Endothelial cell of umbilical vein (primary cell): ENCODE data around the gene KREMEN1. TPM values are rescaled to one million over a fixed set of nuclear protein-coding genes. Genes with fewer than 3 reads are reported as not detected.
A peak's percentile ranks its signal among the peaks of the same experiment; 100 is the strongest.

Experiments
- BruUV-seq: library from RNA; stranded (reverse); fragments of 400-500 nt; replicated peaks from 2 replicates; lab custom pipeline; 2021; lab: Mats Ljungman, UMichigan
- CTCF ChIA-PET: fragments of 300-600, 350-600 bp; sonication (Branson Sonifier 250); formaldehyde crosslinking; loops from one replicate; lab custom pipeline; 2021; ENCODE audit warnings: antibody characterized with exemption, inconsistent platforms; lab: Charles Lee
- POLR2A ChIA-PET: fragments of 300-600, 350-600 bp; sonication (Branson Sonifier 250); formaldehyde crosslinking; loops from one replicate; lab custom pipeline; 2021; ENCODE audit warnings: antibody characterized with exemption, inconsistent platforms; lab: Charles Lee
- DNase-seq: peaks from one replicate; pipeline ENCODE4 v3.0.0-alpha.2; 2011; ENCODE audit warnings: low read depth, low spot score
- FAIRE-seq: peaks from 2 replicates; lab custom pipeline; 2011; peaks lifted over from hg19 to GRCh38; lab: Jason Lieb, UNC
- H2AFZ ChIP-seq: 2 replicates; pipeline ENCODE4 v1.6.0; 2012; ENCODE audit warnings: low read depth, low read length, control low read depth, inconsistent platforms
- H3K27ac ChIP-seq: 2 replicates; pipeline ENCODE4 v1.5.1; 2011; ENCODE audit warnings: low read depth, mild to moderate bottlenecking, control low read depth, low read length, moderate library complexity; ENCODE audit not compliant: insufficient read depth
- H3K27me3 ChIP-seq, 2 experiments: 2 replicates each; pipeline versions ENCODE4 v1.6.0 to v1.6.1; 2011; ENCODE audit warnings: low read length in 2 of 2, mixed read lengths in 1 of 2; ENCODE audit not compliant: control insufficient read depth in 2 of 2, insufficient read depth in 2 of 2
- H3K36me3 ChIP-seq, 2 experiments: 2 replicates in 1 of 2; 3 replicates in 1 of 2; pipeline ENCODE4 v1.5.1; 2011; ENCODE audit warnings: low read length in 2 of 2, mild to moderate bottlenecking in 1 of 2, moderate library complexity in 1 of 2; ENCODE audit not compliant: control insufficient read depth in 2 of 2, insufficient read depth in 2 of 2; ENCODE audit errors: extremely low read depth in 1 of 2
- H3K4me1 ChIP-seq: 3 replicates; pipeline ENCODE4 v1.5.1; 2011; ENCODE audit warnings: mild to moderate bottlenecking, low read length; ENCODE audit not compliant: control insufficient read depth, insufficient read depth; ENCODE audit errors: extremely low read depth
- H3K4me2 ChIP-seq: 2 replicates; pipeline ENCODE4 v1.6.1; 2011; ENCODE audit warnings: low read length, control low read depth, mixed read lengths; ENCODE audit not compliant: insufficient read depth
- H3K4me3 ChIP-seq, 3 experiments: fragments of 200-600 bp in 1 of 3; sonication (generic), shearing (Covaris generic) in 1 of 3; replicated peaks in 1 of 3; 2 replicates each; pipeline ENCODE4 v1.5.1; 2011 to 2016; ENCODE audit warnings: control low read depth in 3 of 3, low read length in 3 of 3, mild to moderate bottlenecking in 2 of 3, inconsistent platforms in 1 of 3, low read depth in 1 of 3, moderate library complexity in 1 of 3; ENCODE audit not compliant: insufficient read depth in 1 of 3
- H3K79me2 ChIP-seq: 2 replicates; pipeline ENCODE4 v1.6.0; 2012; ENCODE audit warnings: low read length, inconsistent platforms; ENCODE audit not compliant: control insufficient read depth, insufficient read depth
- H3K9ac ChIP-seq: replicated peaks from 2 replicates; pipeline ENCODE3; 2011; ENCODE audit warnings: low read length, control low read depth; ENCODE audit not compliant: insufficient read depth; ENCODE audit errors: extremely low read depth
- H3K9me1 ChIP-seq: replicated peaks from 3 replicates; pipeline ENCODE4 v1.6.0; 2011; ENCODE audit warnings: mild to moderate bottlenecking, low read length; ENCODE audit not compliant: control insufficient read depth, insufficient read depth; ENCODE audit errors: extremely low read depth
- H3K9me3 ChIP-seq: replicated peaks from 2 replicates; pipeline ENCODE4 v1.5.1; 2012; ENCODE audit warnings: low read length, inconsistent platforms; ENCODE audit not compliant: control insufficient read depth, insufficient read depth
- H4K20me1 ChIP-seq: replicated peaks from 2 replicates; pipeline ENCODE3; 2011; ENCODE audit warnings: mild to moderate bottlenecking, low read length; ENCODE audit not compliant: control insufficient read depth, insufficient read depth; ENCODE audit errors: extremely low read depth
- EZH2 ChIP-seq: IDR thresholded peaks from 2 replicates; pipeline ENCODE4 v1.6.1; 2012; ENCODE audit warnings: borderline replicate concordance, low read depth, mild to moderate bottlenecking, moderate library complexity, low read length, inconsistent platforms; ENCODE audit not compliant: severe bottlenecking
- FOS ChIP-seq: IDR thresholded peaks from 2 replicates; pipeline ENCODE4 v1.6.1; 2011; ENCODE audit warnings: mild to moderate bottlenecking, low read length, moderate library complexity, borderline replicate concordance; ENCODE audit not compliant: insufficient read depth
- GATA2 ChIP-seq: IDR thresholded peaks from 2 replicates; pipeline ENCODE4 v1.7.0; 2011; ENCODE audit warnings: low read depth, mild to moderate bottlenecking, moderate library complexity, mixed read lengths, low read length; ENCODE audit not compliant: insufficient read length, insufficient read depth
- JUN ChIP-seq: IDR thresholded peaks from 2 replicates; pipeline ENCODE4 v1.6.1; 2011; ENCODE audit warnings: borderline replicate concordance, low read depth; ENCODE audit not compliant: insufficient read length, insufficient read depth
- MAX ChIP-seq: IDR thresholded peaks from 2 replicates; pipeline ENCODE4 v1.6.1; 2011; ENCODE audit not compliant: insufficient read depth, insufficient read length
- MYC ChIP-seq: IDR thresholded peaks from one replicate; pipeline ENCODE4 v1.6.1; 2011; ENCODE audit warnings: mild to moderate bottlenecking, low read depth, low read length
- POLR2A ChIP-seq: IDR thresholded peaks from 2 replicates; pipeline ENCODE4 v1.6.1; 2012; ENCODE audit warnings: low read depth, mild to moderate bottlenecking, control low read depth, low read length
- POLR2AphosphoS5 ChIP-seq: IDR thresholded peaks from 2 replicates; pipeline ENCODE4 v1.6.1; 2012; ENCODE audit warnings: low read depth, mild to moderate bottlenecking, control low read depth, low read length, moderate library complexity; ENCODE audit not compliant: insufficient read depth
- dilution Hi-C: fragments of 300-500 bp; cut with MboI; formaldehyde crosslinking; loops from one replicate; pipeline ENCODE4 v1.15.0; 2019; ENCODE audit warnings: low sequenced_read_pairs; ENCODE audit not compliant: extremely low pct_ligation_motif_present
- intact Hi-C: fragments of 100-400 bp; cut with micrococcal nuclease; formaldehyde crosslinking; loops from one replicate; pipeline ENCODE4 v1.10.0; 2022
- polyA plus RNA-seq, 4 experiments: library from polyadenylated mRNA; depleted of rRNA in 3 of 4; stranded (reverse) in 3 of 4; unstranded in 1 of 4; fragments of >200 nt; gene quantifications; 2 replicates each; pipeline versions ENCODE4 v1.2.1 to v1.2.3, GENCODE V29; 2011 to 2012; ENCODE audit warnings: missing spikeins in 1 of 4
- total RNA-seq: library from RNA; stranded (reverse); gene quantifications from 2 replicates; pipeline ENCODE4 v1.2.3, GENCODE V29; 2021
- TF ChIP-seq, protein P1 (sequence below), 2 donors: IDR thresholded peaks; 1 replicate in 1 of 2; 2 replicates in 1 of 2; pipeline ENCODE4 v1.5.1; 2011; ENCODE audit warnings: low read length in 2 of 2, mild to moderate bottlenecking in 2 of 2, moderate library complexity in 2 of 2, control low read depth in 1 of 2, inconsistent platforms in 1 of 2, low read depth in 1 of 2; ENCODE audit not compliant: insufficient read depth in 1 of 2; ENCODE audit errors: extremely low read depth in 1 of 2

The KREMEN1 gene
- total and polyA plus RNA-seq, 2 donors (not counting 3 experiments of a cell fraction or from before 2014, with no cell fraction given) = 0.58 to 1.1 TPM

GRCh38 chr22:29201782-29202181, 128.9 kb downstream of the KREMEN1 start:
- no peaks in the 10 kb centered on the region for H3K9me3 ChIP-seq
- dilution Hi-C loops = no loop called here
- H3K4me2 ChIP-seq = no peak overlapping the region
- DNase-seq (peak; percentile 8), FAIRE-seq (no peak)
- H3K36me3 ChIP-seq = no peaks in the 10 kb centered on the region
- no peak overlapping the region for H3K27ac ChIP-seq
- no peaks in the 10 kb centered on the region for H4K20me1 ChIP-seq
- no peaks in the 10 kb centered on the region for H3K79me2 ChIP-seq
- H3K4me3 ChIP-seq = no peak overlapping the region
- POLR2A ChIA-PET = no interaction called here
- intact Hi-C loops = no loop called here
- H3K9me1 ChIP-seq = no peaks in the 10 kb centered on the region
- TF ChIP-seq POLR2AphosphoS5 (no peak), POLR2A (no peak), GATA2 (no peak), EZH2 (no peak), JUN (no peak), FOS (no peak), MYC (no peak), MAX (no peak)
- TF ChIP-seq, protein P1, sequence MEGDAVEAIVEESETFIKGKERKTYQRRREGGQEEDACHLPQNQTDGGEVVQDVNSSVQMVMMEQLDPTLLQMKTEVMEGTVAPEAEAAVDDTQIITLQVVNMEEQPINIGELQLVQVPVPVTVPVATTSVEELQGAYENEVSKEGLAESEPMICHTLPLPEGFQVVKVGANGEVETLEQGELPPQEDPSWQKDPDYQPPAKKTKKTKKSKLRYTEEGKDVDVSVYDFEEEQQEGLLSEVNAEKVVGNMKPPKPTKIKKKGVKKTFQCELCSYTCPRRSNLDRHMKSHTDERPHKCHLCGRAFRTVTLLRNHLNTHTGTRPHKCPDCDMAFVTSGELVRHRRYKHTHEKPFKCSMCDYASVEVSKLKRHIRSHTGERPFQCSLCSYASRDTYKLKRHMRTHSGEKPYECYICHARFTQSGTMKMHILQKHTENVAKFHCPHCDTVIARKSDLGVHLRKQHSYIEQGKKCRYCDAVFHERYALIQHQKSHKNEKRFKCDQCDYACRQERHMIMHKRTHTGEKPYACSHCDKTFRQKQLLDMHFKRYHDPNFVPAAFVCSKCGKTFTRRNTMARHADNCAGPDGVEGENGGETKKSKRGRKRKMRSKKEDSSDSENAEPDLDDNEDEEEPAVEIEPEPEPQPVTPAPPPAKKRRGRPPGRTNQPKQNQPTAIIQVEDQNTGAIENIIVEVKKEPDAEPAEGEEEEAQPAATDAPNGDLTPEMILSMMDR (IDR thresholded peaks at IDR 0.05; ENCODE audit: extremely low read depth in 1 of 2, insufficient read depth in 1 of 2, low read depth in 1 of 2, low read length in 2 of 2) = no peak
- peaks cover 9% of the 10 kb centered on the region for H3K4me1 ChIP-seq
- peaks cover 0 to 6% of the 10 kb centered on the region in 2 experiments for H3K27me3 ChIP-seq
- H2AFZ ChIP-seq = peak overlapping the region; percentile 35
- BruUV-seq = no TSS peak
- H3K9ac ChIP-seq = no peak overlapping the region
- CTCF ChIA-PET = interaction anchor here (1.1 to 2.4 kb wide), 4 partner anchors 9 to 44 kb away, joined by 4 to 15 read pairs (median 6); no protein-coding TSS in a partner anchor
